NCI-H510A (cell line): ENCODE measurements around the gene ABI2.

Experiments used
- DNase-seq: peaks from one replicate; lab custom pipeline; 2025; lab: John Stamatoyannopoulos, UW

The ABI2 gene

DNA sequence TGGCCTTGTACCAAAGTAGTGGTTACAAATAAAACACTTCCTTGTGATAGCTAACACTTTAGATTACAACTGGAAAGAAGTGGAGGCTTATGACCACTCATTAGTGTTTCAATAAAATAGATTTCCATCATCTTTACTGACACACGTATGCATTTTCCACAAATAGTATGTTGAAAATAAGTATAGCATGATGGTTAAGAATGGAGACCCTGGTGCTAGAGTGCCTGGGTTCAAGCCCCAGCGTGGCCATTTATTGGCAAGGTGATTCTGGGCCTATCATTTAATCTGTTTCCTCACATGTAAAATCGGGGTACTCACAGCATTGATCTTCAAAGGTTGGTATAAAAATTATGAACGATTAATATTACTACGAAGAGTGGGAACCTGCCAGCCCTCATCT, 152.4 kb downstream of the ABI2 start:
- DNase-seq: no peak

DNA sequence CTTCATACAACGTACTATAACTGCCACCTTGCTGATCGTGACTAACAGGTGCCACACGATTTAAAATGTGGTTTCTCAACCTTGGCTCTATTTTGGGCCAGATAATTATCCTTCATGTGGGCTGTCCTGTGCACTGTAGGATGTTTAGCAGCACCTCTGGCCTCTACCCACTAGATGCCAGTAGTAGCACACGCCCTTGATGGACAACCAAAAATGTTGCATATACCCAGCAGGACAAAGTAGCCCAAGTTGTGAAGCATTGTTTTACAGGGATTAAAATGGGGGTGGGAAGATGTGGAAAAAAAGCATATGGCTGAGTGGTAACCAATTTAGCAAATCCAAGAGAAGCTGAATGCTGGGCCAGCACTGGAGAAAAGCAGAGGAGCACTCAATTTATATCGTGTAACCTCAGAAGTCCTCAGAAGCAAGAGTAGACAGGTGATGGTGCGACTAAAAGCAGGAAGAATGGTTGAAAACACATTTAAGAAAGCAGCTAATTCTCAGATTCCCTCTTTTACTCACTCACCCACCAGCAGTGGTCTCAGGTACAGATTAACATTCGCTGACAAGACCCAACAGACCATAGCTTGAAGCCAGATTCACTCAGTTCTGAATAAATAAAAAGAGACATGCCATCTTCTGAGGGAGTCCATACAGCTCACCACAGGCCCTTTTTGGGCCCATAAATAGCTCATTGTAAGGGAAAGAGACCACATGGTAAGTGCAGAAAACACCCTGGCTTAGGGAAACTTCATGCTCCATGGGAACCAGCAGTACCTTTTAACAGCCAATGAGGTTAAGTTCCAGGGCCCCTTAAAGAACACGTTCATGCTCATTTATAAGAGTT, 156.3 kb downstream of the ABI2 start:
- DNase-seq: no peak

GRCh38 chr2:203489531-203489930, 161.3 kb downstream of the ABI2 start:
- no peak for DNase-seq

DNA sequence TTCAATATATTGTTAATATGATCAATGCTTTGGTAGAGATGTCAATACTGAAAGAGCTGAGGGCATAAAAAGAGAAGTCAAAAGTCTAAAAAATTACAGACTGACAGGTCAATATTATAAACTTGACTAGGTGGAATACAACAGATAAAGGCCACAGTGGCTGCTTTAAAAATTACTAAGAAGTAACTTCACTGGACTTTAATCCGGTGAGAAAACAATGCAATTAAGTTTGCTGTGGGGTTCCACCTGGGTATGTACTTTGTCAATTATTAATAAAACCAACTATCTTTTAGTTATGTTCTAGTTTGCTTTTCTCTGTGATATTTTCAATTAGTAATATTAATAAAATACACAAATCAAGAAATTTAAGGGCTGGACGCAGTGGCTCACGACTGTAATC, 162.2 kb downstream of the ABI2 start:
- DNase-seq: no peak

DNA sequence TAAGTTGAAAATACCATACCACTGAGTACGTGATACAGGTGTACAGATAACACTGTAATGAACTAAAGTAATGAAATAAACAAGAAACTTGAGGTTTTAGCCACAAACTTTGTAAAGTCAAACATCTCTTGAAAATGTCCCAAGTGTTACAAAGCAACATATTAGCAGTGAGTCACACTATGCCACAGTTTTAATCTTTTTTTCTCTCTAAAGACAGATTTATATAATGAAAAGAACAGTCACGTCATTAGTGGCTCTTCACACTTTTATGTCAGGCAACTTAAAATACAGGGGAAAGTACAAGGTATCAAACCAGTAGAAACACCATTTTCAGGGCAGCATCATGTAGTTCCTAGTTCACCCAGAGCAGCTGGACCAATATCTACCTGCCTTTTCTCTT, 164.8 kb downstream of the ABI2 start:
- no peak for DNase-seq
